ENCODE data around the gene SPATA18.

Gene SPATA18

DNA sequence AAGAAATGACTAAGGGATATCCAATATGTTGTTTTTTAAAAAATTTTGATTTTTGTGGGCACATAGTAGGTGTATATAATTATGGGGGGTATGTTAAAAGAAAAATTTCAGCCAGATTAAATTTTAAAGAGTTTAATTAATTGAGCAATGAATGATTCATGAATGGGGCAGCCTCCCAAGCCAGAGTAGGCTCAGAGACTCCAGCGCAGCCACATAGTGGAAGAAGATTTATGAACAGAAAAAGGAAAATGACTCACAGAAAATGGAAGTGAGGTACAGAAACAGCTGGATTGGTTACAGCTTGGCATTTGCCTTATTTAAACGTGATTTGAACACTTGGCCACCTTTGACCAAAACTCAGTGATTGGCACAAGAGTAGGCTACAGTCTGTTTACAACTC is 91.7 kb downstream of the SPATA18 start:
- Histone ChIP-seq H3K4me1 (ENCODE audit: insufficient read depth, low read length, poor library complexity, severe bottlenecking) (no peaks in the 10 kb centered on the region), H3K9me3 (ENCODE audit: insufficient read depth, low read depth, low read length) (no peaks in the 10 kb centered on the region), H3K9me2 (replicated peaks; ENCODE audit: low read depth, low read length) (no peaks in the 10 kb centered on the region), H2AFZ (ENCODE audit: low read length) (no peak overlapping the region), H3K79me2 (ENCODE audit: insufficient read depth, low read length) (no peaks in the 10 kb centered on the region), H3K9ac (ENCODE audit: low read depth, low read length, poor library complexity, severe bottlenecking) (no peak overlapping the region), H4K20me1 (ENCODE audit: insufficient read depth, low read length, poor library complexity, severe bottlenecking) (no peaks in the 10 kb centered on the region), H3K36me3 (ENCODE audit: insufficient read depth, low read length) (no peaks in the 10 kb centered on the region), H3K27me3 (ENCODE audit: insufficient read depth, low read length, poor library complexity, severe bottlenecking) (no peaks in the 10 kb centered on the region), H3K4me2 (ENCODE audit: low read depth, low read length, poor library complexity, severe bottlenecking) (no peak overlapping the region), H3F3A (ENCODE audit: low read depth) (no peaks in the 10 kb centered on the region), H3K4me3 (ENCODE audit: low read length, poor library complexity, severe bottlenecking) (no peak overlapping the region)
- no peak for TF ChIP-seq EZH2phosphoT487 (IDR thresholded peaks at IDR 0.05; ENCODE audit: borderline replicate concordance)

DNA sequence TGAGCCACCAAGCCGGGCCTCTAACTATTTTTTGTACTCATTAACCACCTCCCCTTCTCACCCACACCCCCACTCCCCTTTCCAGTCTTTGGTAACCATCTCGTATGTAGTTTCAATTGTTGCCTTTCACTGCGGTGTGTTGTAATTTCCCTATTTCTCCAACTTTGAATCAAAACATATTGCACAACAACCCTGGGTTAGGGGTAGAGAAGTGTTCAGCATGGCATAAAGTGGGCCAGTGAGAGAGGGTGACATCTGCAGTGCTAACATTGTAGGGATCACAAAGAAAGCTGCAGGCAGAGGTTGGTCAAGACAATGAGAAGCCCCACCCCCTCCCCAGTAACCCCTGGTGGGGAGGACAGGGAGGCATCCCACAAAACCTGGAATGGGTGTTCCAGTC is 92.7 kb downstream of the SPATA18 start:
- H3K36me3 ChIP-seq (ENCODE audit: insufficient read depth, low read length): no peaks in the 10 kb centered on the region
- no peaks in the 10 kb centered on the region for H3K27me3 ChIP-seq (ENCODE audit: insufficient read depth, low read length, poor library complexity, severe bottlenecking)
- no peaks in the 10 kb centered on the region for H3F3A ChIP-seq (ENCODE audit: low read depth)
- TF ChIP-seq EZH2phosphoT487 (IDR thresholded peaks at IDR 0.05; ENCODE audit: borderline replicate concordance): no peak
- TF ChIP-seq, protein P1, sequence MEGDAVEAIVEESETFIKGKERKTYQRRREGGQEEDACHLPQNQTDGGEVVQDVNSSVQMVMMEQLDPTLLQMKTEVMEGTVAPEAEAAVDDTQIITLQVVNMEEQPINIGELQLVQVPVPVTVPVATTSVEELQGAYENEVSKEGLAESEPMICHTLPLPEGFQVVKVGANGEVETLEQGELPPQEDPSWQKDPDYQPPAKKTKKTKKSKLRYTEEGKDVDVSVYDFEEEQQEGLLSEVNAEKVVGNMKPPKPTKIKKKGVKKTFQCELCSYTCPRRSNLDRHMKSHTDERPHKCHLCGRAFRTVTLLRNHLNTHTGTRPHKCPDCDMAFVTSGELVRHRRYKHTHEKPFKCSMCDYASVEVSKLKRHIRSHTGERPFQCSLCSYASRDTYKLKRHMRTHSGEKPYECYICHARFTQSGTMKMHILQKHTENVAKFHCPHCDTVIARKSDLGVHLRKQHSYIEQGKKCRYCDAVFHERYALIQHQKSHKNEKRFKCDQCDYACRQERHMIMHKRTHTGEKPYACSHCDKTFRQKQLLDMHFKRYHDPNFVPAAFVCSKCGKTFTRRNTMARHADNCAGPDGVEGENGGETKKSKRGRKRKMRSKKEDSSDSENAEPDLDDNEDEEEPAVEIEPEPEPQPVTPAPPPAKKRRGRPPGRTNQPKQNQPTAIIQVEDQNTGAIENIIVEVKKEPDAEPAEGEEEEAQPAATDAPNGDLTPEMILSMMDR (conservative IDR thresholded peaks at IDR 0.05; ENCODE audit: low read length): no peak
- no peak overlapping the region for H3K4me2 ChIP-seq (ENCODE audit: low read depth, low read length, poor library complexity, severe bottlenecking)
- H3K9me2 ChIP-seq (replicated peaks; ENCODE audit: low read depth, low read length): no peaks in the 10 kb centered on the region
- no peaks in the 10 kb centered on the region for H3K79me2 ChIP-seq (ENCODE audit: insufficient read depth, low read length)
- H4K20me1 ChIP-seq (ENCODE audit: insufficient read depth, low read length, poor library complexity, severe bottlenecking): no peaks in the 10 kb centered on the region
- no peaks in the 10 kb centered on the region for H3K4me1 ChIP-seq (ENCODE audit: insufficient read depth, low read length, poor library complexity, severe bottlenecking)
- H2AFZ ChIP-seq (ENCODE audit: low read length): no peak overlapping the region
- H3K9ac ChIP-seq (ENCODE audit: low read depth, low read length, poor library complexity, severe bottlenecking): no peak overlapping the region
- no peaks in the 10 kb centered on the region for H3K9me3 ChIP-seq (ENCODE audit: insufficient read depth, low read depth, low read length)
- H3K4me3 ChIP-seq (ENCODE audit: low read length, poor library complexity, severe bottlenecking): no peak overlapping the region

DNA sequence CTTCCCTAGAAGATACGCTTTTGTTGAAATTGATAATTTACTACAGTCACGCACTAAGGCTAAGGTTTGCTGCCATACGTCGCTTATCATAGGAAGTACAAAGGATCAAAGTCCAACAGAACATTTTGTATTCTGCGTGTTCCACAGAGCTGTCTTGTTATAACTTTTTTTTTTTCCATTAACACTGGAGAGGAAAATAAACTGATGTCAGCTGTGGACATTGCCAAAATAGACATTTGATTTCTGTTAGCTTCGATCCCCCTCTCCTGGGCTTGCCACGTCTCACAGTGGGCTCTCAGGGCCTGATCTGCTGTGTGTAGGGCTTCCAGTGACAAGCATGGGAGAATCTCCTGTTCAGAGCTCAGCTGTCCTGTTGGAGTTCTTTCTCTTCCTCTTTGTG is 93.3 kb downstream of the SPATA18 start:
- H3K9ac ChIP-seq (ENCODE audit: low read depth, low read length, poor library complexity, severe bottlenecking): no peak overlapping the region
- H3K4me2 ChIP-seq (ENCODE audit: low read depth, low read length, poor library complexity, severe bottlenecking): no peak overlapping the region
- no peaks in the 10 kb centered on the region for H3K9me3 ChIP-seq (ENCODE audit: insufficient read depth, low read depth, low read length)
- H3K9me2 ChIP-seq (replicated peaks; ENCODE audit: low read depth, low read length): no peaks in the 10 kb centered on the region
- H4K20me1 ChIP-seq (ENCODE audit: insufficient read depth, low read length, poor library complexity, severe bottlenecking): no peaks in the 10 kb centered on the region
- no peaks in the 10 kb centered on the region for H3F3A ChIP-seq (ENCODE audit: low read depth)
- H3K4me3 ChIP-seq (ENCODE audit: low read length, poor library complexity, severe bottlenecking): no peak overlapping the region
- H3K79me2 ChIP-seq (ENCODE audit: insufficient read depth, low read length): no peaks in the 10 kb centered on the region
- H3K27me3 ChIP-seq (ENCODE audit: insufficient read depth, low read length, poor library complexity, severe bottlenecking): no peaks in the 10 kb centered on the region
- H2AFZ ChIP-seq (ENCODE audit: low read length): no peak overlapping the region
- no peak for TF ChIP-seq EZH2phosphoT487 (IDR thresholded peaks at IDR 0.05; ENCODE audit: borderline replicate concordance)
- TF ChIP-seq, protein P1 (conservative IDR thresholded peaks at IDR 0.05; ENCODE audit: low read length): no peak
- no peaks in the 10 kb centered on the region for H3K36me3 ChIP-seq (ENCODE audit: insufficient read depth, low read length)
- H3K4me1 ChIP-seq (ENCODE audit: insufficient read depth, low read length, poor library complexity, severe bottlenecking): no peaks in the 10 kb centered on the region
